IgD-negative memory B cell (primary cell): ENCODE data around the gene SYCP1. TPM values are rescaled to one million over a fixed set of nuclear protein-coding genes. Genes with fewer than 3 reads are reported as not detected.
"Not testable (repeated sequence)": the region's sequence is repeated elsewhere in the genome, so short reads cannot be mapped to it uniquely, and the experiment has no call there.

Source experiments
- H3K27ac Mint-ChIP-seq, 3 donors: one replicate each; pipeline ENCODE4 v1.8.0; 2020 to 2022; ENCODE audit warnings: mild to moderate bottlenecking in 3 of 3, mixed read lengths in 3 of 3, moderate library complexity in 1 of 3
- H3K27me3 Mint-ChIP-seq: one replicate; pipeline ENCODE4 v1.8.0; 2021; ENCODE audit warnings: mixed read lengths
- H3K36me3 Mint-ChIP-seq: one replicate; pipeline ENCODE4 v1.8.0; 2020; ENCODE audit warnings: mild to moderate bottlenecking, mixed read lengths
- H3K4me1 Mint-ChIP-seq, 3 donors: one replicate each; pipeline ENCODE4 v1.8.0; 2020 to 2022; ENCODE audit warnings: mixed read lengths in 3 of 3, mild to moderate bottlenecking in 1 of 3
- H3K4me3 Mint-ChIP-seq, 4 donors: one replicate each; pipeline ENCODE4 v1.8.0; 2020 to 2022; ENCODE audit warnings: mild to moderate bottlenecking in 4 of 4, mixed read lengths in 4 of 4, moderate library complexity in 3 of 4
- H3K9me3 Mint-ChIP-seq, 3 donors: one replicate each; pipeline ENCODE4 v1.8.0; 2020 to 2021; ENCODE audit warnings: mixed read lengths in 3 of 3, mild to moderate bottlenecking in 1 of 3
- polyA plus RNA-seq: library from polyadenylated mRNA; unstranded; fragments of 300-500 nt; fragmentation: Illumina TruSeq; gene quantifications from one replicate; pipeline ENCODE4 v1.2.3, GENCODE V29; 2021

Gene SYCP1
- polyA plus RNA-seq, 1 donor from 2014 or later = not detected

- Mint-ChIP-seq H3K27me3 (peaks cover 4% of the 10 kb centered on the region), H3K27ac (no peak overlapping the region), H3K4me3 (no peak overlapping the region), H3K9me3 (peaks cover 0 to 5% (median 2%) of the 10 kb centered on the region in 3 donors), H3K36me3 (peaks cover 1% of the 10 kb centered on the region), H3K4me1 (peaks cover 0 to 3% (median 0%) of the 10 kb centered on the region in 3 donors)
These were observed 159.1 kb downstream of the SYCP1 start for GRCh38 chr1:115013792-115014191.

- H3K27ac Mint-ChIP-seq, H3K4me3 Mint-ChIP-seq, H3K9me3 Mint-ChIP-seq, H3K4me1 Mint-ChIP-seq, H3K36me3 Mint-ChIP-seq: not testable (repeated sequence)
- peaks cover 11% of the 10 kb centered on the region for H3K27me3 Mint-ChIP-seq
These were observed 164.9 kb downstream of the SYCP1 start for GRCh38 chr1:115019549-115019948.

GRCh38 chr1:115021145-115021544, 166.5 kb downstream of the SYCP1 start:
- Mint-ChIP-seq H3K36me3 (peaks cover 1% of the 10 kb centered on the region), H3K4me1 (no peaks in the 10 kb centered on the region), H3K27ac (no peak overlapping the region), H3K4me3 (no peak overlapping the region), H3K9me3 (peaks cover 0 to 4% (median 0%) of the 10 kb centered on the region in 3 donors), H3K27me3 (peaks cover 11% of the 10 kb centered on the region)

GRCh38 chr1:115023593-115023992, 168.9 kb downstream of the SYCP1 start:
- peaks cover 0 to 1% (median 0%) of the 10 kb centered on the region in 3 donors for H3K9me3 Mint-ChIP-seq
- no peak overlapping the region for H3K4me3 Mint-ChIP-seq
- H3K27ac Mint-ChIP-seq = no peak overlapping the region
- H3K4me1 Mint-ChIP-seq = no peaks in the 10 kb centered on the region
- peaks cover 9% of the 10 kb centered on the region for H3K27me3 Mint-ChIP-seq
- H3K36me3 Mint-ChIP-seq = no peaks in the 10 kb centered on the region

GRCh38 chr1:115029526-115029925, 174.9 kb downstream of the SYCP1 start, which contains the start of gene TSHB:
TSHB (plus strand) TSS chr1:115029826; CDS start chr1:115033363, 3,537 bp downstream.
- Mint-ChIP-seq H3K4me1 (no peaks in the 10 kb centered on the region), H3K4me3 (no peak within 1 kb of the TSS), H3K36me3 (peaks cover 3% of the 10 kb centered on the region)

GRCh38 chr1:115031595-115031994, 176.9 kb downstream of the SYCP1 start:
- no peak overlapping the region for H3K27ac Mint-ChIP-seq
- peaks cover 3% of the 10 kb centered on the region for H3K36me3 Mint-ChIP-seq
- H3K27me3 Mint-ChIP-seq = peaks cover 7% of the 10 kb centered on the region
- no peaks in the 10 kb centered on the region for H3K4me1 Mint-ChIP-seq
- no peak overlapping the region for H3K4me3 Mint-ChIP-seq
- no peaks in the 10 kb centered on the region for H3K9me3 Mint-ChIP-seq

More at GRCh38 chr1:115029526-115029925, 174.9 kb downstream of the SYCP1 start, which contains the start of gene TSHB:
- Mint-ChIP-seq H3K9me3 (no peaks in the 10 kb centered on the region), H3K27ac (no peak within 1 kb of the TSS), H3K27me3 (peaks cover 7% of the 10 kb centered on the region)

GRCh38 chr1:115035652-115036051, 181.0 kb downstream of the SYCP1 start:
- Mint-ChIP-seq H3K4me3 (no peak overlapping the region), H3K27ac (no peak overlapping the region), H3K27me3 (peaks cover 4% of the 10 kb centered on the region), H3K9me3 (no peaks in the 10 kb centered on the region), H3K4me1 (no peaks in the 10 kb centered on the region), H3K36me3 (peaks cover 3% of the 10 kb centered on the region)

GRCh38 chr1:115036814-115037507, 182.3 kb downstream of the SYCP1 start:
- Mint-ChIP-seq H3K4me3 (no peak overlapping the region), H3K27ac (no peak overlapping the region), H3K9me3 (peaks cover 0 to under 1% (median 0%) of the 10 kb centered on the region in 3 donors)

GRCh38 chr1:115040501-115040900, 185.8 kb downstream of the SYCP1 start:
- H3K4me3 Mint-ChIP-seq = no peak overlapping the region
- H3K4me1 Mint-ChIP-seq = no peaks in the 10 kb centered on the region
- H3K9me3 Mint-ChIP-seq = peaks cover 2 to 7% (median 4%) of the 10 kb centered on the region in 3 donors
- no peak overlapping the region for H3K27ac Mint-ChIP-seq
- peaks cover 3% of the 10 kb centered on the region for H3K36me3 Mint-ChIP-seq
- peaks cover 5% of the 10 kb centered on the region for H3K27me3 Mint-ChIP-seq

More at GRCh38 chr1:115036814-115037507, 182.3 kb downstream of the SYCP1 start:
- Mint-ChIP-seq H3K27me3 (peaks cover 3% of the 10 kb centered on the region), H3K4me1 (no peaks in the 10 kb centered on the region), H3K36me3 (peaks cover 3% of the 10 kb centered on the region)

GRCh38 chr1:115041654-115042053, 187.0 kb downstream of the SYCP1 start:
- no peak overlapping the region for H3K27ac Mint-ChIP-seq
- H3K4me3 Mint-ChIP-seq = no peak overlapping the region
- no peaks in the 10 kb centered on the region for H3K4me1 Mint-ChIP-seq
- H3K36me3 Mint-ChIP-seq = peaks cover 3% of the 10 kb centered on the region
- H3K9me3 Mint-ChIP-seq = peaks cover 4 to 7% (median 5%) of the 10 kb centered on the region in 3 donors
- peaks cover 5% of the 10 kb centered on the region for H3K27me3 Mint-ChIP-seq

Other genes with a start within 250 kb of the SYCP1 start
- gene DENND2C, start 184.8 kb upstream of the SYCP1 start, polyA plus RNA-seq = 0.25 TPM
- gene AMPD1, start 159.3 kb upstream of the SYCP1 start, polyA plus RNA-seq = 0.21 TPM
- 30.6 TPM for gene NRAS, start 138.1 kb upstream of the SYCP1 start, polyA plus RNA-seq
- 312 TPM for gene CSDE1, start 96.9 kb upstream of the SYCP1 start, polyA plus RNA-seq
- gene SIKE1, start 74.2 kb upstream of the SYCP1 start, polyA plus RNA-seq = 33.9 TPM
- gene TSHB, start 175.0 kb downstream of the SYCP1 start, polyA plus RNA-seq = not detected
- gene TSPAN2, start 234.6 kb downstream of the SYCP1 start, polyA plus RNA-seq = 2.0 TPM